ENCODE results near the gene UBE2S. TPM values are rescaled to one million over a fixed set of nuclear protein-coding genes. Genes with fewer than 3 reads are reported as not detected.

UBE2S gene
- total RNA-seq, 2 experiments from 2014 or later: 294 to 307 TPM

Other genes with a start within 250 kb of the UBE2S start
- not detected for gene DNAAF3, start 241.2 kb downstream of the UBE2S start, total RNA-seq
- not detected for gene SYT5, start 227.5 kb downstream of the UBE2S start, total RNA-seq
- gene PTPRH, start 198.3 kb downstream of the UBE2S start, total RNA-seq: not detected
- gene TMEM86B, start 179.0 kb downstream of the UBE2S start, total RNA-seq: 1 to 10 TPM; 6.1 to 6.8 TPM
- 100 to 1,000 TPM; 166 to 174 TPM for gene PPP6R1, start 148.8 kb downstream of the UBE2S start, total RNA-seq
- 10 to 100 TPM; 44.3 to 45.0 TPM for gene HSPBP1, start 127.7 kb downstream of the UBE2S start, total RNA-seq
- 1 to 10 TPM; 1.4 to 2.2 TPM for gene BRSK1, start 123.8 kb downstream of the UBE2S start, total RNA-seq
- not detected for gene TMEM150B, start 82.4 kb downstream of the UBE2S start, total RNA-seq
- 10 to 100 TPM; 45.9 to 47.1 TPM for gene KMT5C, start 67.9 kb downstream of the UBE2S start, total RNA-seq
- gene COX6B2, start 53.1 kb downstream of the UBE2S start, total RNA-seq: under 1 TPM; 0.57 to 0.64 TPM
- gene GARIN5B, start 44.5 kb downstream of the UBE2S start, total RNA-seq: not detected
- not detected for gene IL11, start 37.3 kb downstream of the UBE2S start, total RNA-seq
- not detected for gene TMEM190, start 31.0 kb downstream of the UBE2S start, total RNA-seq
- gene TMEM238, start 23.5 kb downstream of the UBE2S start, total RNA-seq: 10 to 100 TPM in 1 of 2 experiments, 1 to 10 TPM in 1; 9.9 to 10.2 TPM
- 1,000 to 10,000 TPM; 3,327 to 3,354 TPM for gene RPL28, start 21.9 kb downstream of the UBE2S start, total RNA-seq
- not detected for gene SHISA7, start 35.5 kb upstream of the UBE2S start, total RNA-seq
- gene ISOC2, start 53.9 kb upstream of the UBE2S start, total RNA-seq: 10 to 100 TPM; 18.6 to 20.5 TPM
- gene C19orf85, start 57.0 kb upstream of the UBE2S start, total RNA-seq: not detected
- 1 to 10 TPM; 6.0 to 6.1 TPM for gene ZNF628, start 68.8 kb upstream of the UBE2S start, total RNA-seq
- gene NAT14, start 77.4 kb upstream of the UBE2S start, total RNA-seq: 1 to 10 TPM; 7.6 to 8.0 TPM
- gene SSC5D, start 80.6 kb upstream of the UBE2S start, total RNA-seq: under 1 TPM; 0.25 to 0.48 TPM
- not detected for gene SBK2, start 129.3 kb upstream of the UBE2S start, total RNA-seq
- not detected for gene SBK3, start 137.8 kb upstream of the UBE2S start, total RNA-seq
- 1 to 10 TPM; 6.1 to 6.5 TPM for gene ZNF579, start 173.1 kb upstream of the UBE2S start, total RNA-seq
- gene FIZ1, start 191.7 kb upstream of the UBE2S start, total RNA-seq: 10 to 100 TPM; 12.8 to 14.8 TPM
- gene ZNF524, start 192.5 kb upstream of the UBE2S start, total RNA-seq: 10 to 100 TPM; 20.9 to 23.0 TPM
- gene ZNF865, start 197.9 kb upstream of the UBE2S start, total RNA-seq: 10 to 100 TPM; 10.8 to 11.2 TPM
- gene ZNF784, start 216.8 kb upstream of the UBE2S start, total RNA-seq: 1 to 10 TPM; 3.7 to 4.0 TPM
- gene ZNF580, start 233.2 kb upstream of the UBE2S start, total RNA-seq: 10 to 100 TPM; 18.1 to 18.7 TPM
- 10 to 100 TPM; 18.0 to 20.7 TPM for gene ZNF581, start 235.9 kb upstream of the UBE2S start, total RNA-seq
- 1 to 10 TPM; 4.2 to 4.4 TPM for gene CCDC106, start 240.4 kb upstream of the UBE2S start, total RNA-seq
- 100 to 1,000 TPM; 285 to 293 TPM for gene U2AF2, start 247.2 kb upstream of the UBE2S start, total RNA-seq

Data from activated naive CD4-positive, alpha-beta T cell treated with anti-CD3 and anti-CD28 coated beads for 36 hours (primary cell).